MCF 10A (cell line): ENCODE data around the gene PNPO. TPM values are rescaled to one million over a fixed set of nuclear protein-coding genes. Genes with fewer than 3 reads are reported as not detected.

Source experiments
- BruUV-seq: library from RNA; stranded (reverse); fragments of 400-500 nt; replicated peaks from 2 replicates; lab custom pipeline; 2021; lab: Mats Ljungman, UMichigan
- CTCF ChIA-PET: fragments of 300-600 bp; sonication (Branson Sonifier 250); formaldehyde crosslinking; extraction: SDS; loops from one replicate; lab custom pipeline; 2021; ENCODE audit warnings: antibody characterized with exemption, inconsistent platforms; lab: Yijun Ruan, JAX
- POLR2A ChIA-PET: fragments of 300-600, 350-650 bp; sonication (Branson Sonifier 250); formaldehyde crosslinking; extraction: SDS; loops from one replicate; lab custom pipeline; 2020; ENCODE audit warnings: antibody characterized with exemption, inconsistent platforms; lab: Yijun Ruan, JAX
- DNase-seq: peaks from one replicate; pipeline ENCODE4 v3.0.0-alpha.2; 2018; ENCODE audit not compliant: unreplicated experiment
- H3K27ac Mint-ChIP-seq: one replicate; pipeline ENCODE4 v1.8.0; 2022; ENCODE audit warnings: mild to moderate bottlenecking, low read depth, mixed read lengths; ENCODE audit not compliant: unreplicated experiment
- H3K27me3 Mint-ChIP-seq: one replicate; pipeline ENCODE4 v1.8.0; 2022; ENCODE audit warnings: mixed read lengths; ENCODE audit not compliant: insufficient read depth, unreplicated experiment
- H3K36me3 Mint-ChIP-seq: one replicate; pipeline ENCODE4 v1.8.0; 2022; ENCODE audit warnings: mild to moderate bottlenecking, moderate library complexity, mixed read lengths; ENCODE audit not compliant: insufficient read depth, unreplicated experiment
- H3K4me1 Mint-ChIP-seq: one replicate; pipeline ENCODE4 v1.8.0; 2022; ENCODE audit warnings: mixed read lengths; ENCODE audit not compliant: insufficient read depth, unreplicated experiment
- H3K4me3 Mint-ChIP-seq: one replicate; pipeline ENCODE4 v1.8.0; 2022; ENCODE audit warnings: mild to moderate bottlenecking, moderate library complexity, mixed read lengths; ENCODE audit not compliant: unreplicated experiment
- H3K9me3 Mint-ChIP-seq: one replicate; pipeline ENCODE4 v1.8.0; 2022; ENCODE audit warnings: mixed read lengths; ENCODE audit not compliant: unreplicated experiment
- intact Hi-C: fragments of 100-400 bp; cut with micrococcal nuclease; formaldehyde crosslinking; loops from 2 replicates; pipeline ENCODE4 v1.14.1; 2022
- total RNA-seq: library from RNA; stranded (reverse); gene quantifications from 2 replicates; pipeline ENCODE4 v1.2.3, GENCODE V29; 2022
- TF ChIP-seq, protein P1 (sequence below): fragments of 200-600 bp; IDR thresholded peaks from one replicate; pipeline ENCODE4 v1.8.0; 2022; ENCODE audit warnings: antibody characterized with exemption, mild to moderate bottlenecking; ENCODE audit not compliant: unreplicated experiment

Gene PNPO
- total RNA-seq, 1 experiment from 2014 or later = 58.4 TPM

DNA sequence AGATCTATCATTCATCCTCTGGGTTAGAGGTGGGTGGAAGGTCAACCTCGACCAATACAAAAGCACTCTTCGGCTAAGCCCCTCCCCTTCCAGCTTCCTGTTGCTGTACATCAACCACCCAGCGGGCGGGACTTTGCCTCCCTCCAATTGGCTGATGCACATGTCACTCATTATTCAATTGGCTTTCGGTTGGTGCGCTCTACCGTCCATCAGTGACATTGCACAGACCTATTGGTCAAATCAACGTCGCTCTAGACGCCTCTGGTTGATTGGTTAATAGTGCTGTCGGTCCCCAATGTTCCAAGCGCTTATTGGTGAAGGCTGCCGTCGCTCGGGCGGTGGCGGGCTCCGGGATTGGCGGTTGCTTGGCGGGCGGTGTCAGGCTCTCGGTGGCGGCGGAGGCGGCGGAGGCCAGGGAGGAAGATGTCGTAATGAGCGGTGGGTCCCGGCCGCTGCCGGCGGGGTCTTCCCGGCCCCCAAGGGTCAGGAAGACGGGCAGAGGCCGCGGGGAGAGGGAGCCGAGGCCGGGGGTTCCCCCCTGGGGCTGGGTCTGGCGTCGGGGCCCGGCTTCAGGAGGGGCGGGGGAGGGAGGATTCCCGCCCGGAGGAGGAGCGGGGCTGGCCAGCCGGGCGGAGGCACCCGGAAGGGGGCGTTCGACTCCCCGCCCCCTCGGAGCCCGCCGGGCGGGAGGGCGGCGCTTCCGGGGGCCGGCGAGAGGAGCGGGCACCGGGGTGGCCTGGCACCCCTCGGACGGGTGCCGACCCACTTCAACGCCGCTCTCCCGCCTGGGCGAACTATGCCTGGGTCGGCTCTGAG lies 45.3 kb upstream of the PNPO start, which contains the start of gene SP2:
TSS of gene SP2 (plus strand) at position 381 of the 816 bp plus-strand sequence. CDS start at position 432, 51 bp downstream.
- DNase-seq = peak; percentile 100
- Mint-ChIP-seq H3K36me3 (peaks cover 11% of the 10 kb centered on the region), H3K27me3 (no peaks in the 10 kb centered on the region), H3K4me1 (peaks cover 26% of the 10 kb centered on the region), H3K4me3 (peak within 1 kb of the TSS; percentile 97), H3K27ac (peak within 1 kb of the TSS; percentile 100), H3K9me3 (no peaks in the 10 kb centered on the region)
- intact Hi-C loops = loop anchor here (2.0 kb wide), 2 partner anchors 45 to 75 kb away; partner anchors contain the start of genes CDK5RAP3 and PNPO
- ChIA-PET POLR2A (interaction anchor here (0.5 to 9.4 kb wide), 53 partner anchors 9 to 759 kb away, joined by 3 to 178 read pairs (median 5); partner anchors contain the start of genes CDK5RAP3, KPNB1, LRRC46 and MRPL10), CTCF (interaction anchor here (0.5 to 15.4 kb wide), 11 partner anchors 9 to 1572 kb away, joined by 3 to 523 read pairs (median 4); partner anchors contain the start of genes SCRN2 and SP6)
- no TSS peak for BruUV-seq
- TF ChIP-seq, protein P1, sequence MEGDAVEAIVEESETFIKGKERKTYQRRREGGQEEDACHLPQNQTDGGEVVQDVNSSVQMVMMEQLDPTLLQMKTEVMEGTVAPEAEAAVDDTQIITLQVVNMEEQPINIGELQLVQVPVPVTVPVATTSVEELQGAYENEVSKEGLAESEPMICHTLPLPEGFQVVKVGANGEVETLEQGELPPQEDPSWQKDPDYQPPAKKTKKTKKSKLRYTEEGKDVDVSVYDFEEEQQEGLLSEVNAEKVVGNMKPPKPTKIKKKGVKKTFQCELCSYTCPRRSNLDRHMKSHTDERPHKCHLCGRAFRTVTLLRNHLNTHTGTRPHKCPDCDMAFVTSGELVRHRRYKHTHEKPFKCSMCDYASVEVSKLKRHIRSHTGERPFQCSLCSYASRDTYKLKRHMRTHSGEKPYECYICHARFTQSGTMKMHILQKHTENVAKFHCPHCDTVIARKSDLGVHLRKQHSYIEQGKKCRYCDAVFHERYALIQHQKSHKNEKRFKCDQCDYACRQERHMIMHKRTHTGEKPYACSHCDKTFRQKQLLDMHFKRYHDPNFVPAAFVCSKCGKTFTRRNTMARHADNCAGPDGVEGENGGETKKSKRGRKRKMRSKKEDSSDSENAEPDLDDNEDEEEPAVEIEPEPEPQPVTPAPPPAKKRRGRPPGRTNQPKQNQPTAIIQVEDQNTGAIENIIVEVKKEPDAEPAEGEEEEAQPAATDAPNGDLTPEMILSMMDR = no peak

DNA sequence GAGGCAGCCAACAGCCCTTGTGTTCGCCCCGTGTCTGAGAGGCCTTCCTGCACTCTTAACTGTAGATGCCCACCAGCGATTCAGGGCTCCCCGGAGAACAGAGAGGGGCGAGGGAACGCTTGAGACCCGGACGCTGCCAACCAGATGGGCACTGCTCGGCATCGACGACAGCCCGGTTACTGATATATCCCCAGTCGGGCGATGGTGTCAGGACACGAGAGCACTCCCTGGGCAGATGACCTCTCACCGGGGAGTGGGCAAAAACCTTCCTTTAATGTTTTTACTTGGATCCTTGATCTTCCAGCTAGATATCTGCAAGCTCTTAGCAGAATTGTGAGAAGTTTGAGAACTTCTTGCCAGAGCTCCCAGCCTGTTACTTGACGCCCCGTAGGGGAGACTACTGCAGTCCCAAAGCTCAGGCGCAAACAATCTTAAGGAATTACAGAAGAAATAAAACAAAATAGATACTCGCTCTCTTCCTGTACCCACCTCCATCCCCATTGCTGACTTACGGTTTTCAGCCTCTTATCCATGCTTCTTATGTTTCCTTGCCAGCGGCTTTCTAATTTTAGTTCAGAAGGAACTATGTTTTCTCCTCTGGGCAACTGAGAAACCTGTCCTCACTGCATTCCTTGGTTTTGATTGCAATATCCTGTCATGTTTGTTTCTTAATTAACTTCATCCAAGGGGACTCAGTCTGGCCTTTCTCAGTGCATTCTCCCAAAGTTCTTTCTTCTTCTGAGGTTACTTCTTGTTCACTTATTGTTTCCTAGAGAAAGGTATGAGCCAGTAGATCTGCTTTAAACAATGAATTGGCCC lies 44.5 kb upstream of the PNPO start:
- H3K9me3 Mint-ChIP-seq = no peaks in the 10 kb centered on the region
- peak; percentile 9 for DNase-seq
- peaks cover 29% of the 10 kb centered on the region for H3K4me1 Mint-ChIP-seq
- intact Hi-C loops = loop anchor here (2.0 kb wide), 2 partner anchors 44 to 74 kb away; partner anchors contain the start of genes CDK5RAP3 and PNPO
- CTCF ChIA-PET = interaction anchor here (0.6 kb wide), 2 partner anchors 50 to 52 kb away, joined by 3 to 5 read pairs; no protein-coding TSS in a partner anchor
- H3K36me3 Mint-ChIP-seq = peaks cover 16% of the 10 kb centered on the region
- H3K27ac Mint-ChIP-seq = peak overlapping the region; percentile 100
- H3K27me3 Mint-ChIP-seq = no peaks in the 10 kb centered on the region
- POLR2A ChIA-PET = interaction anchor here (0.5 to 2.6 kb wide), 12 partner anchors 8 to 280 kb away, joined by 3 to 42 read pairs (median 4); partner anchors contain the start of gene PNPO
- H3K4me3 Mint-ChIP-seq = peak overlapping the region; percentile 97
- BruUV-seq = no TSS peak
- TF ChIP-seq, protein P1 = no peak

DNA sequence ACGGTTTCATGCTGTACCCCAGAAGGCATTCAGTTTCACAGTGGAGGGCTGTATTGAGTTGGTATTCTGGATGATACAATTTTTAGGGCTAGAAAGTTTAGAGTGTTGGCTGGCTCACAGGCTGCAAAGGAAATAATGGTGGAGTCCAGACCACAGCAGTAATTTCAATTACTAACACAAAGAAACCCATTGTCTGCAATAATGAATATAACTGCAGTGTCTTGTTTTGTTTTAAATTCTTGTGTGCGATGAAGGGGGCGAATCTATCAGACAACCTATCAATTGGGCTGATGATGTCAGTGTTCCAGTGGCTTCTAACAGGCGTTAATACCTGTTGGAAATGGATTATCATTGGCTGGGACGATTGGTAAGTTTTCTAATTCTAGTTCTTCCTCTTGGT lies 43.8 kb upstream of the PNPO start:
- ChIA-PET CTCF (interaction anchor here (1.0 kb wide), 1 partner anchor 49 kb away, joined by 5 read pairs; no protein-coding TSS in a partner anchor), POLR2A (interaction anchor here (0.7 to 2.6 kb wide), 9 partner anchors 7 to 74 kb away, joined by 3 to 42 read pairs (median 4); partner anchors contain the start of genes CDK5RAP3, PNPO and SCRN2)
- DNase-seq = no peak
- TF ChIP-seq, protein P1 = no peak
- Mint-ChIP-seq H3K4me1 (peaks cover 36% of the 10 kb centered on the region), H3K9me3 (no peaks in the 10 kb centered on the region), H3K36me3 (peaks cover 16% of the 10 kb centered on the region), H3K27me3 (no peaks in the 10 kb centered on the region), H3K4me3 (peak overlapping the region; percentile 97), H3K27ac (peak overlapping the region; percentile 100)
- BruUV-seq = no TSS peak
- intact Hi-C loops = loop anchor here (2.0 kb wide), 2 partner anchors 43 to 73 kb away; partner anchors contain the start of genes CDK5RAP3 and PNPO
